Skeletal muscle cell (primary cell): ENCODE results near the gene PIGN.
A peak's percentile ranks its signal among the peaks of the same experiment; 100 is the strongest.

Experiments
- DNase-seq: peaks from one replicate; pipeline ENCODE4 v3.0.0-alpha.2; 2010; ENCODE audit warnings: low read depth
- H3K4me3 ChIP-seq: 2 replicates; pipeline ENCODE4 v1.5.1; 2011; ENCODE audit warnings: low read depth, mild to moderate bottlenecking, control low read depth, low read length, moderate library complexity

PIGN gene

GRCh38 chr18:62125702-62126101, 61.2 kb downstream of the PIGN start:
- H3K4me3 ChIP-seq = no peak overlapping the region
- no peak for DNase-seq

GRCh38 chr18:62122330-62122729, 64.5 kb downstream of the PIGN start:
- no peak for DNase-seq
- H3K4me3 ChIP-seq = no peak overlapping the region

GRCh38 chr18:62119884-62120283, 67.0 kb downstream of the PIGN start:
- no peak overlapping the region for H3K4me3 ChIP-seq
- DNase-seq = no peak

GRCh38 chr18:62118328-62118727, 68.5 kb downstream of the PIGN start:
- DNase-seq = peak; percentile 58
- no peak overlapping the region for H3K4me3 ChIP-seq

- DNase-seq = no peak
- no peak overlapping the region for H3K4me3 ChIP-seq
These were observed 77.2 kb downstream of the PIGN start for GRCh38 chr18:62109676-62110075.

GRCh38 chr18:62107881-62108280, 79.0 kb downstream of the PIGN start:
- H3K4me3 ChIP-seq = no peak overlapping the region
- DNase-seq = no peak

- no peak for DNase-seq
- H3K4me3 ChIP-seq = no peak overlapping the region
These were observed 80.6 kb downstream of the PIGN start for GRCh38 chr18:62106271-62106670.

GRCh38 chr18:62105376-62105775, 81.5 kb downstream of the PIGN start:
- no peak for DNase-seq
- H3K4me3 ChIP-seq = no peak overlapping the region

GRCh38 chr18:62102221-62102620, 84.6 kb downstream of the PIGN start:
- no peak overlapping the region for H3K4me3 ChIP-seq
- no peak for DNase-seq

GRCh38 chr18:62101321-62101721, 85.5 kb downstream of the PIGN start:
- H3K4me3 ChIP-seq = no peak overlapping the region
- DNase-seq = no peak

GRCh38 chr18:62098960-62099359, 87.9 kb downstream of the PIGN start:
- H3K4me3 ChIP-seq = no peak overlapping the region
- DNase-seq = no peak

GRCh38 chr18:62097698-62098097, 89.2 kb downstream of the PIGN start:
- no peak for DNase-seq
- no peak overlapping the region for H3K4me3 ChIP-seq

- DNase-seq = no peak
These were observed 95.3 kb downstream of the PIGN start for GRCh38 chr18:62091487-62092120.

GRCh38 chr18:62089174-62089573, 97.7 kb downstream of the PIGN start:
- H3K4me3 ChIP-seq = no peak overlapping the region
- DNase-seq = no peak

More at GRCh38 chr18:62091487-62092120, 95.3 kb downstream of the PIGN start:
- H3K4me3 ChIP-seq = no peak overlapping the region

- no peak for DNase-seq
These were observed 98.7 kb downstream of the PIGN start for GRCh38 chr18:62088156-62088555.

GRCh38 chr18:62085756-62086155, 101.1 kb downstream of the PIGN start:
- DNase-seq = no peak
- no peak overlapping the region for H3K4me3 ChIP-seq

More at GRCh38 chr18:62088156-62088555, 98.7 kb downstream of the PIGN start:
- no peak overlapping the region for H3K4me3 ChIP-seq

- DNase-seq = no peak
- no peak overlapping the region for H3K4me3 ChIP-seq
These were observed 105.0 kb downstream of the PIGN start for GRCh38 chr18:62081761-62082294.

- no peak overlapping the region for H3K4me3 ChIP-seq
- no peak for DNase-seq
These were observed 105.6 kb downstream of the PIGN start for GRCh38 chr18:62081248-62081647.

- no peak overlapping the region for H3K4me3 ChIP-seq
- DNase-seq = no peak
These were observed 106.5 kb downstream of the PIGN start for GRCh38 chr18:62080172-62080900.

GRCh38 chr18:62073461-62074281, 113.2 kb downstream of the PIGN start:
- H3K4me3 ChIP-seq = no peak overlapping the region
- DNase-seq = no peak
